HG02678 (cell line): ENCODE results near the gene UBN2.
"Not testable (repeated sequence)": the region's sequence is repeated elsewhere in the genome, so short reads cannot be mapped to it uniquely, and the experiment has no call there.

Experiments used
- ATAC-seq: cut with Tn5 transposase; IDR thresholded peaks from one replicate; pipeline ENCODE4 v1.9.1; 2021; ENCODE audit warnings: mild to moderate bottlenecking, moderate library complexity; ENCODE audit not compliant: unreplicated experiment

UBN2 gene

GRCh38 chr7:139294241-139294640, 63.2 kb downstream of the UBN2 start:
- ATAC-seq: no peak

GRCh38 chr7:139294951-139295575, 64.0 kb downstream of the UBN2 start:
- no peak for ATAC-seq

DNA sequence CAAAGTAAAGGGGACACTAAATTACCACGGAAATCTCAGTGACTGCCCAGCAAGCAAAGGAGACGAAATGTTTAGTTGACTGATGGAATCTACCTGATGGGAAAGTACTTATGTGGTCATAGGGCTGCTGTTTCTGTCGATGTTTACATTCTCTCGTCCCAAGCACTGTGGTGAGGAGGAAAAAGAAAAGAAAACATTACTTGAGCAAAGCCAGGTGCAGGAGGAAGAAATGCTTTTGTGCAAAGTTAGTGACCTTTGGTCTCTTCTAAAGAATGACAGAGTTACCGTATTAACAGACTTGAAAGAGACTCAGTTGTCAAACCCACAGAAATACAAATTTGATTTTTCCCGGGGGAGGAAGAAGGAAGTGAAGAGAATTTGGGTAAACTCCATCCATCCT, 66.8 kb downstream of the UBN2 start:
- ATAC-seq: no peak

GRCh38 chr7:139299296-139299695, 68.3 kb downstream of the UBN2 start:
- no peak for ATAC-seq

DNA sequence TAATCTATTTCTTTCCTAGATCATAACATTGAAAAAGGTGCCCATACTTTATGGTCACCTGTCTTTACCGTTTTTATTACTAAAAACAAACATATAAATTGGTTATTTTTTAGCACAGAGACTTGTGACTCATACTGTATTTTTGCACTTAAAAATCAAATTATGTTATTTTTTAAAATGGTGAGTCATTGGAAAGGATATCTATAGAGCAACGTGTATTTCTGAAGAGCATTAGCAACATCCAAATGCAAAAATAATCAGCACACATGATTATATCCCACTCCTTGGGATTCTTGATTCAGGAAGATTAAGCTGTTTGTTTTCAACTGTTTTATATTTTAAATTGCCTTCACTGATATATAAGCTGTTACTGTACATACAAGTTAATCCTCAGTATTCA, 69.4 kb downstream of the UBN2 start:
- ATAC-seq: no peak

GRCh38 chr7:139304517-139304916, 73.5 kb downstream of the UBN2 start:
- no peak for ATAC-seq

DNA sequence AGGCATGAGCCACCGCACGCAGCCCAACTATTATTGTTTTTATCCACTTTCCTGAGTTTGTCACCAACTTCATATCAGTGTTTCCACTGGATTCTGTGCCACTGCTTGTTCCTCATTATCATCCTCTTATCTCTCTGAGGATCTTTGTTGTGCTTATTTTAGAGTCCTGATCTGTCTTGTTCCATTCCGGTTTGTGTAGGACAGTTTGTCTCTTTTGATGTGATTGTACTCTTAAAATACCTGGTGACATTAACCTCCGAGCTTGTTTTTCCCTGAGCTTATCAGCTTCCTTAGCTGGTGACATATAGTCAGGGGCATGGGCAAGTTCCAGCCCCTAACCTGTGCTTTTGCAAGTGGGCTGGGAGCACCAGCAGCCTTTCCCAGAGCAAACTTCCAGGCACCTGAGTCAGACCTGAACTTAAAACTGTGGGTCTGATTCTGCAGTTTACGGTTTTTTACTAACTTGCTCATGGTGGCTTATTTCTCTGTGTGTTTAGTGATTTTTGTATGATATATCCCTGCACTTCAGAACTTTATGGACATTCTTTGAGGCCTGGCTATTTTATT, 87.0 kb downstream of the UBN2 start:
- ATAC-seq: no peak

DNA sequence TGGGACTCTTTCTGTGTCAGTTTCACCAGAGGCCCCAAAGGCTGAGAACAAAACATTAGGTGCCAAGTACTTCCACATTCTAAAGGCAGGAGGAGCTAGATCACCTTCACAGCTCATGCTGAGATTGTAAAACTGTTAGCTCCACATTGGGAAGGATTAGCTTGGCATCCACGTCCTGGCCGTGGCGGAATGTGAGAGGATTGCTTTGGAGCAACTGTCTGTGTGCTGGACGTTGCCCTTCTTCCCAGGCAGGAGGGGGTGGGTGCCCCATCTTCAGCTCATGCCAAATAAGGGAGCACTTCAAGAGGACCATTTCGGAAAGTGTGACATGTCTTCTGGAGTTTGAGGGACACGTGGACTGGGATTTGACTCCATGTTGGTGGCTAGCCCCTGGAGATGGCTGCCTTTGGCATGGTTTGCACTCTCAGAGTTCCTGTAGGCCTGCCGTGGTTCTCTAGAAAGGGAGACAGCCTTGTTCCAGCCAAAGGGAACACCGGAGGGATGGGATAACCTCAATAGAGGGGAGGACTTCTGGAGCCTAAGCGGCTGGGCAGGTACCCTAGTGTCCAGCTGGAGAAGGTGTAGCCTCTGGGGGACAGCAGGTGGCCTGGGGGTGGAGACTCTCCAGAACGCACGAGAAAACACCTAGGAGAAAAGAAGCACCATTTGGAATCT, 90.2 kb downstream of the UBN2 start:
- ATAC-seq: no peak

GRCh38 chr7:139324709-139325108, 93.7 kb downstream of the UBN2 start:
- not testable (repeated sequence) for ATAC-seq

DNA sequence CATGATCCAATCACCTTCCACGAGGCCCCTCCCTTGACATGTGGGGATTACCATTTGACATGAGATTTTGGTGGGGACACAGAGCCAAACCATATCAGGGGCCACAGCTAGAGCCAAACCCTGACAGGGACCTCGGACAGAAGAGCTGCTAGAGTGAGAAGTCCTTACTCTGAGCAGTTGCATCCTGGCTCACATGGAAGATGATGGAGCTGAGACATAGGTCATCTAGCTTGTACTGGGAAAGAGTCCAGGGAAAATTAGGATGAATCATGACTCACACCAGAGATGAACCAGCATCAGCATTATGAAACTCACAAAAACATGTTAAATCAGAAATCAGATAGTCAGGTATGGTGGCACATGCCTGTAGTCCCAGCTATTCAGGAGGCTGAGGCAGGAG, 97.3 kb downstream of the UBN2 start:
- no peak for ATAC-seq

DNA sequence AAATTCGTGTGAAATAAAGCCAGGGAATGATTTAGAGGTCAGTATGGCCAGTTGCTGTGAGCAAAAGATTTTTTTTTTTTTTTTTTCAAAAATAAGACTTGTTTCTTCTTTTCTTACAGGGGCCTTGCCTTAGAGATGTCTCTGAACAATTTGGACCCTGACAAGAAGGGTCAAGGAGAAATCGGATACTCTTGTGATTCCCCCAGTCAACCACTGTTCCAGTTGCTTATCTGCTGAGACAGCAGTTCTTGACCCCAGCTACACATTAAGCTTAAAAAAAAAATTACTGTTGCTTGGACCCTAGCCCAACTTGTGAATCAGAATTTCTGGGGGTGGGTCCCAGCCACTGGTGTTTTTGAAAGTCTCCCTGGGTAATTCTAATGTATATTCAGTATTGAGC, 98.1 kb downstream of the UBN2 start:
- no peak for ATAC-seq

- no peak for ATAC-seq
Observed at GRCh38 chr7:139330333-139331030, 99.4 kb downstream of the UBN2 start.

DNA sequence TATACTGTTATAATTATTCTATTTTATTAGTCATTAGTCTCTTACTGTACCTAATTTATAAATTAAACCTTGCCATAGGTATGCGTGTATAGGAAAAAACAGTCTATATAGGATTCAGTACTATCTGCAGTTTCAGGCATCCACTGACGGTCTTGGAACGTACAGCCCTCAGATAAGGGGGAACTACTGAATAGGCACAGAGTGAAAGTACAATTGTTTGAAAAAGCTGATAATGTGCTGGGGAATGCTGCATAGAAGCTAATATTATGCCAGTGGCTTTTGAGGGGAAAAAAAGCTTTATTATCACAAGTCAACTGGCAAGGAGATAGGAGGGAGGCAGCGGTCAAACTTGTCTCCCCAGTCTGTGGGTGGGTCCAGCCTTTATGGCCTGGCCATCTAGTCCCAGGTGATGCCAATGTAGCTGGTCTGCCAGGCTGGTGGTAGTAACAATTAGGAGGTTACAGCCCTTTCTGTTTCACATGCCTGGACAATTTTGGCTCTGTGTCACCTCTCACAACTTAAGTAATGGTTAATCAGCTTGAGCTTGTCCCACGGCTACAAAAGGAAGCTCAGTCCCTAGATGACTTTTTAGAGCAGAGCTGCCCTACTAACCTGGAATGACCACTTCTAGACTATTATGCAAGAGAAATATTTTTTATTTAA, 101.8 kb downstream of the UBN2 start:
- ATAC-seq: no peak

- ATAC-seq: not testable (repeated sequence)
Observed at GRCh38 chr7:139333443-139333842, 102.4 kb downstream of the UBN2 start.

GRCh38 chr7:139334399-139335150, 103.5 kb downstream of the UBN2 start:
- ATAC-seq: no peak

DNA sequence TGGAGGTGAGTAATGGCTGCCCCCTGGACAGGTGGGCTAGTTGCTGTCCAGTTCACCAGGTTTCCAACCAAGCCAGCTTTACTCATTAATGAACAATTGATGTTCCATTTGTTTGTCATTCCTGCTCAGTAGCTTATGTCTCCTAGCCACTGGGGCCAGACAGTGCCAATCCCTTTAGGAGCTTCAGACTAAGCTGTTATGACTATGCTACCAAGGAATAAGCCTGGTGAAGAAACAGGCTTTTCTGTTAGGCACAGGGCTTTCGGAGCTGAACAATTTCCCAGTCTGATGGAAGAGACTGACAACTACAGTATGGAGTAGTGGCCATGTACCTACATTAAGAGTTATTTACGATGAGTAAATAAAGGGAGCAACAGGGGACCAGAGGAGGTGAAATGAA, 108.0 kb downstream of the UBN2 start:
- no peak for ATAC-seq

GRCh38 chr7:139339698-139340036, 108.6 kb downstream of the UBN2 start:
- no peak for ATAC-seq

DNA sequence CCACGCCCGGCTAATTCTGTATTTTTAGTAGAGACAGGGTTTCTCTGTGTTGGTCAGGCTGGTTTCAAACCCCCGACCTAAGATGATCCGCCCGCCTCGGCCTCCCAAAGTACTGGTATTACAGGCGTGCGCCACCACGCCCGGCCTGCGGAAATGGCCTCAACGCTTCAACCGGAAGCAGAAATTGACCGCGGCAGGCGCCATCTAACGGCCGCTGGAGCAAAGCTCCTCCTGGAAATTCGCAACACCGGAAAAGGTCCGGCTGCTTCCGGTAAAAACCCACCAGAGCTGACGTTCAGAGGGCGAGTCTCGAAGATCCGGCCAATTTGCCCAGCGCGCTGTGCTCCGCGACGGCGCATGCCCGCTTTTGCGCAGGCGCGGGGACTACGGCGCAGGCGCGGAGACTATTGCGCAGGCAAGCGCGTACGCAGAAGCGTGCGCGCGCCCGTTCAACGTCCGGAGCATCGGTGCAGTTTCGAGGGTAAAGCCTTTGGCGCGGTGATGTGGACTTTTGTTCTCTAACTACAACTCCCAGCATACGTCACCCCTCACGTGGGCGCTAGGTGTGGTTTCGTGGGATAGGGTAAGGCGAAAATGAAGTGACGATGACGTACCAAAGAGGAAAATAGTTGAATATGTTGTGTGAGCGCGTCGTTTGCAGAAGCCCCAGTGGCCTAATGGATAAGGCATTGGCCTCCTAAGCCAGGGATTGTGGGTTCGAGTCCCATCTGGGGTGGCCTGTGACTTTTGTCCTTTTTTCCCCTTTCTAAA, 109.2 kb downstream of the UBN2 start:
- peak; percentile 80 for ATAC-seq

- no peak for ATAC-seq
Observed at GRCh38 chr7:139340808-139341057, 109.7 kb downstream of the UBN2 start.

GRCh38 chr7:139341058-139341775, 110.2 kb downstream of the UBN2 start, which contains the start of gene FMC1:
TSS of gene FMC1 (plus strand) at chr7:139341337. CDS start at chr7:139341385, 48 bp downstream.
- peak; percentile 48 for ATAC-seq
